ENCODE data around the gene TYRP1. TPM values are rescaled to one million over a fixed set of nuclear protein-coding genes. Genes with fewer than 3 reads are reported as not detected.

TYRP1 gene, protein sequence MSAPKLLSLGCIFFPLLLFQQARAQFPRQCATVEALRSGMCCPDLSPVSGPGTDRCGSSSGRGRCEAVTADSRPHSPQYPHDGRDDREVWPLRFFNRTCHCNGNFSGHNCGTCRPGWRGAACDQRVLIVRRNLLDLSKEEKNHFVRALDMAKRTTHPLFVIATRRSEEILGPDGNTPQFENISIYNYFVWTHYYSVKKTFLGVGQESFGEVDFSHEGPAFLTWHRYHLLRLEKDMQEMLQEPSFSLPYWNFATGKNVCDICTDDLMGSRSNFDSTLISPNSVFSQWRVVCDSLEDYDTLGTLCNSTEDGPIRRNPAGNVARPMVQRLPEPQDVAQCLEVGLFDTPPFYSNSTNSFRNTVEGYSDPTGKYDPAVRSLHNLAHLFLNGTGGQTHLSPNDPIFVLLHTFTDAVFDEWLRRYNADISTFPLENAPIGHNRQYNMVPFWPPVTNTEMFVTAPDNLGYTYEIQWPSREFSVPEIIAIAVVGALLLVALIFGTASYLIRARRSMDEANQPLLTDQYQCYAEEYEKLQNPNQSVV
- not detected for total RNA-seq

DNA sequence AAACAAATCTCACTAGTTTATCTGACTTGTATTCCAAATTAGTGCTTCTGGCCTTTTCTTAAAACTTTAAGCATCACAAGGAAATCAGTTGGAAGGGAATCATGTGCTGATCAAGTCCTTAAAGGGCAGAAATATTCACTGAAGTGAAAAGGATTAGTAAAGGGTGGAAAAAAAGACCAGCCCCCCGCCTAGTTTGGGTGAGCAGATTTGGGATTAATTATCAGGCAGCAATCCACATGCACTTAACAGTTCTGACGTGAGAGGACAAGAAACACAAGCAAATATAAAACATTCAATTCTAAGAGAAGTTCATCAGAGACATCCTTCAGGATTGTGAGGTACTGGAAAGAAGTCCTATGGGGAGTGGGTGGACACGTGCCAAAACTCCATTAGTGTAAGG, at the start of gene TYRP1:
TSS of gene TYRP1 (plus strand) at position 245 of the 400 bp plus-strand sequence. CDS start 612 bp downstream, outside the sequence.
- POLR2A ChIA-PET, result no interaction called here
- DNase-seq, result no peak
- CTCF ChIA-PET, result no interaction called here
- TF ChIP-seq, protein P1, sequence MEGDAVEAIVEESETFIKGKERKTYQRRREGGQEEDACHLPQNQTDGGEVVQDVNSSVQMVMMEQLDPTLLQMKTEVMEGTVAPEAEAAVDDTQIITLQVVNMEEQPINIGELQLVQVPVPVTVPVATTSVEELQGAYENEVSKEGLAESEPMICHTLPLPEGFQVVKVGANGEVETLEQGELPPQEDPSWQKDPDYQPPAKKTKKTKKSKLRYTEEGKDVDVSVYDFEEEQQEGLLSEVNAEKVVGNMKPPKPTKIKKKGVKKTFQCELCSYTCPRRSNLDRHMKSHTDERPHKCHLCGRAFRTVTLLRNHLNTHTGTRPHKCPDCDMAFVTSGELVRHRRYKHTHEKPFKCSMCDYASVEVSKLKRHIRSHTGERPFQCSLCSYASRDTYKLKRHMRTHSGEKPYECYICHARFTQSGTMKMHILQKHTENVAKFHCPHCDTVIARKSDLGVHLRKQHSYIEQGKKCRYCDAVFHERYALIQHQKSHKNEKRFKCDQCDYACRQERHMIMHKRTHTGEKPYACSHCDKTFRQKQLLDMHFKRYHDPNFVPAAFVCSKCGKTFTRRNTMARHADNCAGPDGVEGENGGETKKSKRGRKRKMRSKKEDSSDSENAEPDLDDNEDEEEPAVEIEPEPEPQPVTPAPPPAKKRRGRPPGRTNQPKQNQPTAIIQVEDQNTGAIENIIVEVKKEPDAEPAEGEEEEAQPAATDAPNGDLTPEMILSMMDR (IDR thresholded peaks at IDR 0.05), result no peak
- Mint-ChIP-seq H3K27me3 (no peaks in the 10 kb centered on the region), H3K36me3 (ENCODE audit: low read depth) (no peaks in the 10 kb centered on the region), H3K4me1 (ENCODE audit: low read depth) (no peaks in the 10 kb centered on the region), H3K9me3 (peaks cover 4% of the 10 kb centered on the region), H3K27ac (no peak within 1 kb of the TSS), H3K4me3 (no peak within 1 kb of the TSS)
- intact Hi-C loops (cut with micrococcal nuclease), result no loop called here
- no peak for ATAC-seq

DNA sequence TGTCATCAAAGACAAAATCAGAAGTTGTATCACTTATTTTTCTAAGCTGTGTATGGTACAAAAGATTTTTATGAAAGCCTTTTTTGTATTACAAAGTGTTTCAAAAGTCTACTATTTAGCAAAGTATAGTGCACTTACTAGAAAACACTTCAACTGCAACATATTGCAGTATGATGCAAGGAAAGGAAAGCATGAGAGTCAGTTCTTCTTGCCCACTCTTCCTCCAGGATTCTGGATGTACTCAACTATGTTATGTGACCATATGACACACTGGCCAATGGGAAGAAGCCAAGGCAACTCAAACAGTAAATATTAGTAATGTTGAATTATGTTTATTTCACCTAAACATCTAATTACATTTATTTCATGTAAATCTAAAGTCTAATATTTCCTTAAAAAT, 49.5 kb upstream of the TYRP1 start:
- Mint-ChIP-seq H3K9me3 (peaks cover 13% of the 10 kb centered on the region), H3K36me3 (ENCODE audit: low read depth) (no peaks in the 10 kb centered on the region), H3K27me3 (no peaks in the 10 kb centered on the region), H3K4me1 (ENCODE audit: low read depth) (no peaks in the 10 kb centered on the region), H3K4me3 (no peak overlapping the region), H3K27ac (no peak overlapping the region)
- intact Hi-C loops (cut with micrococcal nuclease), result no loop called here
- ChIA-PET CTCF (no interaction called here), POLR2A (no interaction called here)
- no peak for DNase-seq
- TF ChIP-seq, protein P1 (IDR thresholded peaks at IDR 0.05), result no peak
- ATAC-seq, result no peak

DNA sequence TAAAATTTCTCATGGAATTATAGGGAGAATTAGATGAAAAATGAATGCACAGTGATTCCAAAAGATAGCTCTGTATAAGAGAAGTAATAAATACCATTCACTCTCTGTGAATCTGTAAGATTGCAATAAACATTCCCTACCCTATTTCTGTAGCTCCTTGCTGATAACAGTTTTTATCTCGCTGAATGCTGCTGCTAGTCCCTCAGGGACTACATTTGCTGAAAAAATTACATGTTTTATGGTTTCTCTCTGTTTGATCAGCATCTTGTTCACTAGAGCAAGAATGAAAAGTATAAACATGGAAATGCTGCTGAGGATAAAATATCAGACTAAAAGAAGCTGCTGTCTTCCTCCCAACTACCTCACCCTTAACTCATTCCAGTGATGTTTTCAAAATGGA, 44.3 kb upstream of the TYRP1 start:
- intact Hi-C loops (cut with micrococcal nuclease), result no loop called here
- ChIA-PET CTCF (no interaction called here), POLR2A (no interaction called here)
- Mint-ChIP-seq H3K36me3 (ENCODE audit: low read depth) (no peaks in the 10 kb centered on the region), H3K4me3 (no peak overlapping the region), H3K27ac (no peak overlapping the region), H3K9me3 (peaks cover 12% of the 10 kb centered on the region), H3K4me1 (ENCODE audit: low read depth) (no peaks in the 10 kb centered on the region), H3K27me3 (no peaks in the 10 kb centered on the region)
- TF ChIP-seq, protein P1 (IDR thresholded peaks at IDR 0.05), result no peak
- ATAC-seq (no peak), DNase-seq (no peak)

- DNase-seq (no peak), ATAC-seq (no peak)
- H3K9me3 Mint-ChIP-seq, result peaks cover 11% of the 10 kb centered on the region
- TF ChIP-seq, protein P1 (IDR thresholded peaks at IDR 0.05), result no peak
- H3K27ac Mint-ChIP-seq, result no peak overlapping the region
- no peaks in the 10 kb centered on the region for H3K4me1 Mint-ChIP-seq (ENCODE audit: low read depth)
- intact Hi-C loops (cut with micrococcal nuclease), result no loop called here
- H3K4me3 Mint-ChIP-seq, result no peak overlapping the region
- H3K27me3 Mint-ChIP-seq, result no peaks in the 10 kb centered on the region
- ChIA-PET POLR2A (no interaction called here), CTCF (no interaction called here)
- H3K36me3 Mint-ChIP-seq (ENCODE audit: low read depth), result no peaks in the 10 kb centered on the region
Observed at GRCh38 chr9:12651125-12651524, 42.1 kb upstream of the TYRP1 start.

- Mint-ChIP-seq H3K27ac (no peak overlapping the region), H3K36me3 (ENCODE audit: low read depth) (no peaks in the 10 kb centered on the region), H3K9me3 (peaks cover 6% of the 10 kb centered on the region), H3K27me3 (no peaks in the 10 kb centered on the region), H3K4me1 (ENCODE audit: low read depth) (no peaks in the 10 kb centered on the region), H3K4me3 (no peak overlapping the region)
- TF ChIP-seq, protein P1 (IDR thresholded peaks at IDR 0.05), result no peak
- ATAC-seq (no peak), DNase-seq (no peak)
- CTCF ChIA-PET, result no interaction called here
- intact Hi-C loops (cut with micrococcal nuclease), result no loop called here
- POLR2A ChIA-PET, result no interaction called here
Observed at GRCh38 chr9:12652973-12653372, 40.2 kb upstream of the TYRP1 start.

Data from activated CD8-positive, alpha-beta T cell treated with anti-CD3 and anti-CD28 coated beads for 36 hours (primary cell).